Type B pancreatic cell (in vitro differentiated cells): ENCODE measurements around the gene MOCOS. TPM values are rescaled to one million over a fixed set of nuclear protein-coding genes. Genes with fewer than 3 reads are reported as not detected.

Experiments
- DNase-seq: peaks from one replicate; pipeline ENCODE4 v3.0.0; 2021; ENCODE audit warnings: mixed read lengths; ENCODE audit not compliant: unreplicated experiment; ENCODE audit errors: extremely low spot score
- H3K27ac Mint-ChIP-seq: 2 replicates; pipeline ENCODE4 v1.8.0; 2021; ENCODE audit warnings: mild to moderate bottlenecking, mixed read lengths
- H3K27me3 Mint-ChIP-seq: 2 replicates; pipeline ENCODE4 v1.8.0; 2021; ENCODE audit warnings: mixed read lengths
- H3K36me3 Mint-ChIP-seq: 2 replicates; pipeline ENCODE4 v1.8.0; 2021; ENCODE audit warnings: mixed read lengths
- H3K4me1 Mint-ChIP-seq: one replicate; pipeline ENCODE4 v1.8.0; 2021; ENCODE audit warnings: mixed read lengths; ENCODE audit not compliant: unreplicated experiment
- H3K4me3 Mint-ChIP-seq: 2 replicates; pipeline ENCODE4 v1.8.0; 2021; ENCODE audit warnings: mild to moderate bottlenecking, mixed read lengths
- H3K9me3 Mint-ChIP-seq: 2 replicates; pipeline ENCODE4 v1.8.0; 2021; ENCODE audit warnings: mixed read lengths
- total RNA-seq: library from RNA; stranded (reverse); gene quantifications from 2 replicates; pipeline ENCODE4 v1.2.1, GENCODE V29; 2021; ENCODE audit warnings: low replicate concordance
- TF ChIP-seq, protein P1 (sequence below): fragments of 200-600 bp; sonication (generic); conservative IDR thresholded peaks from 2 replicates; pipeline ENCODE4 v1.5.0; 2021; ENCODE audit warnings: antibody characterized with exemption, mild to moderate bottlenecking

MOCOS gene
- total RNA-seq, 1 donor from 2014 or later = 2.4 TPM

DNA sequence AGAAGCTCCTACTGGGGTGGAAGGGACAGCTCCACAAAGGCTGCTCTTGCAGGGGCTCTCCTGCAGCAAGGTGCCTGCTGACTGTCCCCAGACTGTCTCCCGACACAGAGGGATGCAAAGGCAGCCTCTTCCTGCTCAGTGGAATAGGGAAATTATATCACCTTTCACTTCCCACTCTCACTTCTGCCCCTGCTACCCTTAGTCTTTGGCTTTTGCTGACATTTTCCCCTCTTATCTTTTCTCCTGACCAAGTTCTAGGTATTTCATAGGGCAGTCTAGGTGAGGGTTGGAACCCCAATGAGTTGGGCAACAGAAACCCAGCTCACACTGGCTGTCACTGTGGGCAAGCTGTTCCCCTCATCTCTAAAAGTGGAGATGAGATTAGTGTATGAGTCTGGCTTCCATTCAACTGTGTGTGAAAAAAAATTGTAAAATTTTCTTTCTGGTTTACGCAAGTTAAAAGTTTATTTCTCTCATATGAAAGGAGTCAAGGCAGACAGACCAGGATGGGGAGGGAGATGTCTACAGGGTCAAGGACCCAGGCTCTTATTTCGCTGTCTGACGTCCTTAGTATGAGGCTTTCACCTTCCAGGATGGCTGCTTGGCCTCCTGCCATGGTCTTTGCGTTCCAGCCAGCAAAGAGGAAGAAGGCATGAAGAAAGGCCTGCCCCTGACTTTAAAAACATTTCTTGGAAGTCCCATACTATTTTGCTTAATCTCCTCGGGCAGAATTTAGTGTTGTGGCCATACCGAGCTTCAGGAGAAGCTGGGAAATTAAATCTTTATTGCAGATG, 7.5 kb upstream of the MOCOS start:
- Mint-ChIP-seq H3K36me3 (peaks cover 12% of the 10 kb centered on the region), H3K4me1 (peaks cover 12% of the 10 kb centered on the region), H3K27ac (no peak overlapping the region), H3K27me3 (peaks cover 5% of the 10 kb centered on the region), H3K9me3 (no peaks in the 10 kb centered on the region), H3K4me3 (no peak overlapping the region)
- TF ChIP-seq, protein P1, sequence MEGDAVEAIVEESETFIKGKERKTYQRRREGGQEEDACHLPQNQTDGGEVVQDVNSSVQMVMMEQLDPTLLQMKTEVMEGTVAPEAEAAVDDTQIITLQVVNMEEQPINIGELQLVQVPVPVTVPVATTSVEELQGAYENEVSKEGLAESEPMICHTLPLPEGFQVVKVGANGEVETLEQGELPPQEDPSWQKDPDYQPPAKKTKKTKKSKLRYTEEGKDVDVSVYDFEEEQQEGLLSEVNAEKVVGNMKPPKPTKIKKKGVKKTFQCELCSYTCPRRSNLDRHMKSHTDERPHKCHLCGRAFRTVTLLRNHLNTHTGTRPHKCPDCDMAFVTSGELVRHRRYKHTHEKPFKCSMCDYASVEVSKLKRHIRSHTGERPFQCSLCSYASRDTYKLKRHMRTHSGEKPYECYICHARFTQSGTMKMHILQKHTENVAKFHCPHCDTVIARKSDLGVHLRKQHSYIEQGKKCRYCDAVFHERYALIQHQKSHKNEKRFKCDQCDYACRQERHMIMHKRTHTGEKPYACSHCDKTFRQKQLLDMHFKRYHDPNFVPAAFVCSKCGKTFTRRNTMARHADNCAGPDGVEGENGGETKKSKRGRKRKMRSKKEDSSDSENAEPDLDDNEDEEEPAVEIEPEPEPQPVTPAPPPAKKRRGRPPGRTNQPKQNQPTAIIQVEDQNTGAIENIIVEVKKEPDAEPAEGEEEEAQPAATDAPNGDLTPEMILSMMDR = no peak
- no peak for DNase-seq

DNA sequence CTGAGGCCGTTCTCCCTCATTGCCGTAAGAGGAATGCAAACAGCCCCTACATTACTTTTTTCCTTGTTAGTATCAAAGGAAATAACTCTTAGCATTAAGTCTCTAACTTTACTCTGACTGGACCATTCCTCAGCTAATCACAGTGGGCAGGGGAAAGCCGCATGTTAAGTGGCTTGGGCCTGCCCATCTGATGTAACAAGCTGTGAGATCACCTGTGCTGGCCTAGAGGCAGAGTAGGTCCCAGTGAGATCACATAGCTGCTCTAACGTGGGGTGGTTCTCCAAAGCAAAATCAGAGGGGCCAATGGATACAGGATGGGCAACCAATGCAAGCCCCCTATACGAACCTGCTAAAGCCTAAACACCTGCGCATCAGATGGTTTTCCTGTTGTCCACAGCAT, 5.9 kb upstream of the MOCOS start:
- Mint-ChIP-seq H3K9me3 (no peaks in the 10 kb centered on the region), H3K27me3 (peaks cover 18% of the 10 kb centered on the region), H3K4me3 (no peak overlapping the region), H3K27ac (no peak overlapping the region), H3K4me1 (peaks cover 12% of the 10 kb centered on the region), H3K36me3 (peaks cover 6% of the 10 kb centered on the region)
- TF ChIP-seq, protein P1 = no peak
- no peak for DNase-seq

DNA sequence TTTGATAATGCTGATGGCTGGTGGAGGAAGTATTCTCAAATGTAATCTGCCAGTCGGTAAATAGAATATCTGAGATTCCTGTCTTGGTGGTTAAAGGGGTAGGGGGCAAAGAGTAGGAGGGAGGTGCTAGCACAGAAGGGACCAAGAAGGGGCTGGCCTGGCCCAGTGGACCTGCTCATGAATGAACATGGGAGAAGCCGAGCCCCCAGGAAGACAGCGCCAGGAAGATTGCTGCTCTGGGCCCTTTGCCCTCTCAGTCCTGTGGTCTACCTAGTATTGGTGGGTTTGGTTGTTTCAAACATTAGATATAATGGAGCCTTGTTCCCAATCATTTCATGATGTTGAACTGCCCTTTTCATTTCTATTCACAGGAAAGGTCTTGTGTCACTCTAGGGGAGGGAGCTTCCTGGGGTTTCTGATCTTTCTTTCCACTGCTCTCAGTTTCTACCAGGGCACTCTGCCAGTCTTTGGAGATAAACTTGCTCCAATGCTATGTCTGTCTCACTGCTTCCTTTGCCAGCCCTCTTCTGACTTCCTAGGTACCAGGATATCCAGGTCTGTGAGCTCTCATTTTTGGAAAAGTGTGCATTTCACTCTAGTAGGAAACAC, 5.3 kb upstream of the MOCOS start:
- no peak for DNase-seq
- Mint-ChIP-seq H3K4me3 (no peak overlapping the region), H3K27me3 (peaks cover 20% of the 10 kb centered on the region), H3K4me1 (peaks cover 12% of the 10 kb centered on the region), H3K27ac (no peak overlapping the region), H3K36me3 (peaks cover 4% of the 10 kb centered on the region), H3K9me3 (no peaks in the 10 kb centered on the region)
- TF ChIP-seq, protein P1 = no peak

DNA sequence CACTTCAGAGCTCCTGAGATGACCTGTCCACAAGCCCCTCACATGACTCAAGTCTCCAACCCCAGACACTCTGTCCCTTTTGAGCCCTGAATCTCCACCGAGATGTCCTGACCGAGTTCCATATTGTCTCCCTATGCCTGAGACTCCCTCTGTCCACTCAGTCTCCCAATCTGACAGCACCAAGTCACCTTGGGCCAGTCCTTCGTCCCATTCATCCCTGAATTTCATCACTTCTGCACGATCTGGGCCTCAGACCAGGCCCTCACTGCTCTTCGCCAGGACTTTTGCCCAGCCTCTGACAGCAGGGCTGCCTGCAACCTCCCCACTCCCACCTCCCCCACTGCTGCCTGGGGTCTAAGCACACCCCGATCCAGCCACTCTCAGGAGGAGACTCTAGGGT, 4.3 kb upstream of the MOCOS start:
- TF ChIP-seq, protein P1 = no peak
- H3K4me3 Mint-ChIP-seq = no peak overlapping the region
- peaks cover 12% of the 10 kb centered on the region for H3K4me1 Mint-ChIP-seq
- H3K36me3 Mint-ChIP-seq = no peaks in the 10 kb centered on the region
- H3K27ac Mint-ChIP-seq = no peak overlapping the region
- DNase-seq = no peak
- peaks cover 26% of the 10 kb centered on the region for H3K27me3 Mint-ChIP-seq
- H3K9me3 Mint-ChIP-seq = no peaks in the 10 kb centered on the region

DNA sequence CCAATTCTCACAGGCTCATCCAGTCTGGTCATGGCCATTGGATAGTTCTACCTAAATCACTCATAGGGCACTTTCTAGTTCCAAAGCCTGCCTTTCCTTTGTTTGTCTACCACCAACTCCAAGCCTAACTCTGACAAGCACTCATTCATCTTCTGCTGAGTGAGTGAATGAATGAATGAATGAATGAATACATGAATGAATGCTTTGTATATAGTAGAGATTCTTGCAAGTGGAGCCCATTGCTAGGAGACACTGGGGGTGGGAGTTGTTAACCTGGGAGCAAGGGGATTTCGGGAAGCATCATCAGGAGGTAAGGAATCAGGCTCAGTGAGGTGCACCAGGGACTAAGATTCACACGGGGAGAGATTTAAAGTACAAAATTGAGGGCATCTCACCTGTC, 3.3 kb upstream of the MOCOS start:
- TF ChIP-seq, protein P1 = no peak
- peak overlapping the region; percentile 23 for H3K4me3 Mint-ChIP-seq
- H3K4me1 Mint-ChIP-seq = peaks cover 12% of the 10 kb centered on the region
- H3K9me3 Mint-ChIP-seq = no peaks in the 10 kb centered on the region
- no peak overlapping the region for H3K27ac Mint-ChIP-seq
- no peaks in the 10 kb centered on the region for H3K36me3 Mint-ChIP-seq
- H3K27me3 Mint-ChIP-seq = peaks cover 36% of the 10 kb centered on the region
- no peak for DNase-seq
